HG03025 (cell line): ENCODE data around the gene TMEM131.
"Not testable (repeated sequence)": the region's sequence is repeated elsewhere in the genome, so short reads cannot be mapped to it uniquely, and the experiment has no call there.

Source experiments
- ATAC-seq: cut with Tn5 transposase; IDR thresholded peaks from one replicate; pipeline ENCODE4 v1.9.1; 2021; ENCODE audit warnings: mild to moderate bottlenecking, moderate library complexity; ENCODE audit not compliant: unreplicated experiment, low FRiP score

The TMEM131 gene

DNA sequence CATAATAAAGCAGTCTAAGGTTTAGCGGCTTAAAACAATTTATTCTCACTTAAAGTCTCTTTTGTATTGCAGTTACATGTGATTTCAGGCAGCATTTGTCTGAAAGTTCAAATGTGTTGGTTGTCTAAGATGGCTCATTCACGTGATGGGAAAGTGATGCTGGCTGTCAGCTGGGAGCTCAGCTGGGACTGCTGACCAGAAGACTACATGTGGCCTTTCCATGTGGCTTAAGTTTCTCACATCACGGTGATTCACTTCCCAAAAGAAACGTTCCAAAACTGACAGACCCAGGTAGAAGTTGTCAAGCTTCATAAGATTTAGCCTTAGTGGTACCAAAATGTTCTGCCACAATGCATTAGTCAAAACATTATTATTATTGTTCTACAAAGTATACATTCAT, 76.9 kb downstream of the TMEM131 start:
- ATAC-seq: no peak

DNA sequence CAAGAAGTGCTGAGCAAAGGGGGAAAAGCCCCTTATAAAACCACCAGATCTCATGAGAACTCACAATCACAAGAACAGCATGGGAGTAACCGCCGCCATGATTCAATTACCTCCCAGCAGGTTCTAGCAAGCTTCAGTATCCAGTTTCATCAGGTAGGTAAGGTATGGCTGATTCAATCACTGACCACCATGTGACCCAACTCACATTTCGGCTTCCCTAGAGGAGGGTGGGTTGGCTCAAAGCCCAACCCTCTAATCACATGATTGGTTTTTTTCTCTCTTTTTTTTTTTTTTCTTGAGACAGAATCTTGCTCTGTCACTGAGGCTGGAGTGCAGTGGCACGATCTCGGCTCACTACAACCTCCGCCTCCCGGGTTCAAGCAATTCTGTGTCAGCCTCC, 78.1 kb downstream of the TMEM131 start:
- not testable (repeated sequence) for ATAC-seq

DNA sequence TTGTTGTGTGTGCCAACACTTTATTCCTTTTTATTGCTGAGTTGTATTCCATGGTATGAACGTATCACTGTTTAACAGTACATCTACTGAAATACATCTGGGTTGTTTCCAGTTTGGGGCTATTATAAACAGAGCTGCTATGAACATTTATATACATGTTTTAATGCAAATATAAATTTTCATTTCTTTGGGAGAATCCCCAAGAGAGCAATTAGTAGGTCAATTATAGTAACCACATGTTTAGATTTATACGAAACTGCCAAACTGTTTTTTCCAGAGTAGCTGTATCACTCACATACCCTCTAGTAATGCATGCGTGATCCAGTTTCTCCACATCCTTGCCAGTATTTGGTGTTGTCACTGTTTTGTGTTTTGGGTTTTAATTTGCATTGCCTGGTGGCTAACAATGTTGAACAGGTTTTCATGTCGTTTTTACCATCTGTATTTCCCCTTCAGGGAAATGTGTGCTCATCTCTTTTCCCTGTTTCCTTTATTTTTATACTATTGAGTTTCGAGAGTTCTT, 81.0 kb downstream of the TMEM131 start:
- ATAC-seq: no peak

DNA sequence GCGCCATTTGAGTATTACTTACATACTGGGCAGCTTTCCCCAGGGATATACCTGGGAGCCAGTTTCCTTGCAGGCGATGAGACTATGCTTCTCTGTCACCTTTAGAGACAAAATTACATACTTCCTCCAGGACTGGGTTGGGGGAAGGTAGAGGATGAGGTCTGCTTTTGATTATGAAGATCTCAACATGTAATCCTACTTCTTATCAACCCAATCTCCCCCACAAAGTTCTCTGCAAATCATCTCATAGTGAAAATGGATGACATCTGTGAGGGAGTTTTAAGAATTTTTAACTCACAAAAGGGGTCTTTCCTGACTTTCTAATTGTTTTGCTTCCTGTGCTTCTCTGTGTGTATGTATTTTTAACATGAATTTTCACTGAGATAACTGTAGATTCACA, 81.9 kb downstream of the TMEM131 start:
- no peak for ATAC-seq

DNA sequence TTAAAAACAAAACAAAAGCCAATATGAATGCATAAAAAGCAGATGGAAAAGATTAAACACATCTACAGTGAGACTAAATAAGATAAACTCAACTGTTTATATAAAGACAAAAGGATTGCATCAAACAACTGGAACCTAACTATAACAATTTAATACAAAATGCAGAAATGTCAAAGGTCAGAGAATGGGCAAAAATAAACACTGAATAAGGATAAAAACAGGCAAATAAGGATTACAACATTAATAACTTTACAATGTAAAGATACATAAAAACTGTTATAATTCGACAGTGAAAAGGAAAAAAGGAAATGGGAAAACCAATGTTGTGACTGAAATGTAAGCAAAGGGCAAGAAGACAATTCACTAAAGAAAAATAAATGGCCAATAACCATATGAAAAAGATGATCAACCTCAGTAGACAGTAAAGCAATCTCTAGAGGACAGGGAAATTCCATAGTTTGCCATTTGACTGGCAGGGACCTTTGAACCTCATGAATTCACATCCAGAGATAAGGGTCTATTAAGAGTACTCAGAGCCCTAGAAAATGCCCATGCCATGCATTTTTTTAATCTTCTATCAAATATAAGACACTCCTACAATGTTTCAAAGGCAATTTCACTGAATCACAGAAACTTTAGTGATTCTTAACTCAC, 83.7 kb downstream of the TMEM131 start:
- ATAC-seq: no peak

DNA sequence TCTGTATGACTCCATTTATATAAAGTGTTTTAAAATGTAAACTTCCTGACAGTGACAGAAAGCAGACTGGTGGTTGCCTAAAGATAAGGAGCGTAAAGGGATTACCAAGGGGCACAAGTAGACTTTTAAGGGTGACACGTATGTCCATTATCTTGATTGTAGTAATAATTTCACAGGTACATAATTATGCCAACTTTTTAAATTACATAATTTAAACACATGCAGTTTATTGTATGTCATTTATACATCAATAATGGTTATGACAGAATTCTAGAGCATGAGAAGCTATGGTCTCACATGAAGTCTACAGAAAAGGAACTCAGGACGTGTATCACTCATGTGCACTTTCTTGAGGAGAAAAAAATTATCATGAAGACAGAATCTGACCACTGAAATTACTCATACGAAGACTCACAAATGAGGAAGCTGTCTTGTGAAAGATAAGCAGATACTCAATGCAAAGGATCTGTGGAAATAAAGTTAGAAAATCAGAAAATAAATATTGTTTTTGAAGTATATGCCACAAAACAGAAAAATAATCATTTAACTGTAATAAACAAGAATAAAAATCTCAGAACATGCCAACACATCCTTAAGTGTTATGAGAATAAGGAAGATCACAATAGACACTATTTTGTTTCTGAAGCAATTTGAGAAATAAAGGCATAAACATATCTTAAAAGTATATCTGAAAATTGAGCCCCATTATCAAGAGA, 84.4 kb downstream of the TMEM131 start:
- ATAC-seq: no peak

DNA sequence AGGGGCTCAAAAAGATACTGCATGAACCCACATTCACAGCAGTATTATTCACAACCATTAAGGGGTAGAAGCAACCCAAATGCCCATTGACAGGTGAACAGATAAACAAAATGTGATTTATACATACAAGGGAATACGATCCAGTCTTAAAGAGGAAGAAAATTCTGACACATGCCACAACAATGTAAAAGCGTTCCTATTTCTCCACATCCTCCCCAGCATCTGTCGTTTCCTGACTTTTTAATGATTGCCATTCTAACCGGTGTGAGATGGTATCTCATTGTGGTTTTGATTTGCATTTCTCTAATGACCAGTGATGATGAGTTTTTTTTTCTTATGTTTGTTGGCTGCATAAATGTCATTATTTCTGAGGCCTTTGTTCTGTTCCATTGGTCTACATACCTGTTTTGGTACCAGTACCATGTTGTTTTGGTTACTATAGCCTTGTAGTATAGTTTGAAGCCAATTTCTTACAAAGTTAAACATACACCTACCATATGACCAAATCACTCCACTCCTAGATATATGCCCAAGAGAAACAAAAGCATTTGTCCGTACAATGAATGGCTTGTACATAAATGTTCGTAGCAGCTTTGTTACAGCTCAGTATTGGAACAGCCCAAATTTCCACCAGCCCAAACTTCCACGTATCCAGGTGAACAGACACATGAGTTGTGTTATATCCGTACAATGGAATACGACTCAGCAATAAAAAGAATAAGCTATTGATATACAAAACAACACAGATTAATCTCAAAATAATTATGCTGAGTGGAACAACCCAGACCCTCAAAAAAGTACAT, 85.1 kb downstream of the TMEM131 start:
- ATAC-seq: no peak

DNA sequence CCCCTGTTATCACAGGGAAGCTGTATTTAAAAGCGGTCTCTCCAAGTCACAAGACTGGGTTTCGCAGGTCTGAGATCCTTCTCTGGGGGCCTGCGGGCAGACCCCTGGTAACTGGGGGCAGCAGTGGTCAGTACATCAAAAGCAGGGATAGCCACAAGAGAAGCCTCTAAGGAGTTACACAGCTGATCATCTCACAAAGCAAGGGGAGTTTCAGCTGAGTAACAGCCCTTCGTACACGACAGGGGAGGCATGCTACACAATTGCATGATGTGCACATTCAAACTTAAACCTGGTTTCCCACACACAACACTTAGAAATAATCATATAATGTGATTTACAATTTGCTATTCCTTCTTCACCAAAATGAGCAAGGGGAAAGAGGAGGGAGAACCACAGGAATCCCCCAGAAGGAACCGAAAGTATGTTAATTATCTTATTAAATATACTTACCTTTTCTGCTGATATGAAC, 87.5 kb downstream of the TMEM131 start:
- no peak for ATAC-seq

DNA sequence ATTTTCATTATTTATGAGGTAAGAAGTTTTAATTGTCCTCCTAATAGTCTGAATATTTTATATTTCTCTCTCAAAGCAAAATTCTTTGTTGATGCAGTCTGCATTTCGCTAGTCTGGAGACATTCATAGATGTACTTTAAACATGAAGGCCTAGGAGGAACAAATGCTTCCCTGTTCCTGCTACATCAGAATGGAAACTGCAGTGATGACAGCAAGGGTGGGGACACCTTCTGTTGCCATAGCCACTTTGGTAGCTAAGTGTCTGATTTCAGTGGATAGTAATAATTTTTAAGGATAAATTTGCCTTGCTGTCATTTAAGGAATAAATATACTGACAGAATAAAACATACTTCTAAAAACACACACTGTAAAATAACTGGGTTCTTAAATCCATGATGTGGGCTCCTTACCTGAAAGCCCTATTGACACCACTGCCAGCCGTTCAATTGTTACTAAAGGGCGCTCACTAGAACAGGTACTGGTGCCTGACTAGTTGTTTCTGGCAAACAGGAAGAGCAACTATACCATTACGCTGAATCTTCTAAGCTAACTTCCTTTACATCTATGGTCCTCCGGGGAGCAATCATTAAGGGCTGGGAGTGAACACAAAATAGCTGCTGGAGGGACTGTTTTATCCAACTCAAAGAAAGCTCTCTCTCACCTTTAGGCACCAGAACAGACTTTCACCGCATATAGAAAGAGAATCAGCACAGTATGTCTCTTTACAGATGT, 88.2 kb downstream of the TMEM131 start:
- no peak for ATAC-seq

DNA sequence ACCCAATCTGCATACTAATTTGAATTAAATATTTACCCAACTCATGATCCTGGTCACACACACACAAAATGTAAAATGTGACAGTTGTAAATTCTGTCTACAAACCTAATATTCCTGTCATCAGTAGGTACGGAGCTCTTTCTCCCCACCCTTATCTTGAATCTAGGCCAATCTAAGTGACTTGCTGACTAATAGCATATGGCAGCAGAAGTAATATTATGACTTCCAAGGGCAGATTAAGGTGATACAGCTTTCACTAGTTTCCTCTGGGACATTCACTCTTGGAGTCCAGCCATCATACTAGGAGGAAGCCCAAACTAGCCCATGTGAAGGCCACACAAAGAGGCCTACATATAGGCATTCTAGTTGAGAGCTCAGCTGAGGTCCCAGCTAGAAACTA, 89.4 kb downstream of the TMEM131 start:
- no peak for ATAC-seq

DNA sequence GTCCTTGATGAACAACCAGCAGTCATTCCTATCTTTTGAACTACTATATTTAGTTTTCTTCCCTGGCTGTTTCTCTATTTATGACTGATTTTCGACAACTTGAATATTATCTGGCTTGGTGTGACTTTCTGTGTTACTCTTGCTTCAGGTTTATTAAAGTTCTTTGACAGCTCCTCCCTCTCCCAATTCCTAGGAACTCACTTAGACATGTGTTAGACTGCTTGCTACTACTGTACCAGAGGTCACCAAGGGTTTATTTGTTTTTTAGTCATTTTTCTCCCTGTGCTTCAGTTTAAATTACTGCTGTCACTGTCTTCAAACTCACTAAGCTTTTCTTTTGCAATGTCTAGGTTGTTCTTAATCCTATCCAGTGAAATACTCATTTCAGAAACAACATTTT, 90.5 kb downstream of the TMEM131 start:
- ATAC-seq: no peak

DNA sequence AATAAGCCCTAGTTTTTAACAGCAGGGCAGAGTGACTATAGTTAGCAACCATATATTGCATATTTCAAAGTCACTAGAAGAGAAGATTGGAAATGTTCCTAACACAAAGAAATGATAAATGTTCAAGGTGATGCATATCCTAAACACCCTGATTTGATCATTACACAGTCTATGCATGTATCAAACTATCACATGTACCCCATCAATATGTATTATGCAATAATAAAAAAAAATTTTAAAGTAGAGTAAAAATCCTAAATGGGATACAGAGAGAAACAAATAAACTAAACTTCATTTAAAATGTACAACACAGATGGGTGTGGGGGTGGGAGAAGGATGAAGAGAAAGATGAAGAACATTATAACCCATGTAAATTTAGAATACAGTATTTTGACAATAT, 93.9 kb downstream of the TMEM131 start:
- no peak for ATAC-seq

DNA sequence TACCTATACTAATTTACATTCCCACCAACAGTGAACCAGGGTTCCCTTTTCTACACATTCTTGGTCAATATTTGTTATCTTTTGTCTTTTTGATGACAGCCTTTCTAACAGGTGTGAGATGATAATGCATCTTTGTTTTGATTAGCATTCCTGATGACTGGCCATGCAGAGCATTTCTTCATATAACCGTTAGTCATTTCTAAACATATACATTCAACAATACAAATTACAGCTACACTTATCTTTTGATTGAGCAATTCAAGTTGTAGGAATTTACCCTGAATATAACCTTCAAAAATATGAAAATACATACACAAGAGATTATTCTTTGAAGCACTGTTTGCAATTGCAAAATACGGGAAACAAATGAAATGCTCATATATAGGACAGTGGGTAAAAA, 94.9 kb downstream of the TMEM131 start:
- no peak for ATAC-seq

DNA sequence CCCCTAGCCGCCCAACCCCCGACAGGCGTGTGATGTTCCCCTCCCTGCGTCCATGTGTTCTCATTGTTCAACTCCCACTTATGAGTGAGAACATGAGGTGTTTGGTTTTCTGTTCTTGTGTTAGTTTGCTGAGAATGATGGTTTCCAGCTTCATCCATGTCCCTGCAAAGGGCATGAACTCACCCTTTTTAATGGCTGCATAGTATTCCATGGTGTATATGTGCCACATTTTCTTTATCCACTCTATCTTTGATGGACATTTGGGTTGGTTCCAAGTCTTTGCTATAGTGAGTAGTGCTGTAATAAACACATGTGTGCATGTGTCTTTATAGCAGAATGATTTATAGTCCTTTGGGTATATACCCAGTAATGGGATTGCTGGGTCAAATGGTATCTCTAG, 102.7 kb downstream of the TMEM131 start:
- ATAC-seq: not testable (repeated sequence)

DNA sequence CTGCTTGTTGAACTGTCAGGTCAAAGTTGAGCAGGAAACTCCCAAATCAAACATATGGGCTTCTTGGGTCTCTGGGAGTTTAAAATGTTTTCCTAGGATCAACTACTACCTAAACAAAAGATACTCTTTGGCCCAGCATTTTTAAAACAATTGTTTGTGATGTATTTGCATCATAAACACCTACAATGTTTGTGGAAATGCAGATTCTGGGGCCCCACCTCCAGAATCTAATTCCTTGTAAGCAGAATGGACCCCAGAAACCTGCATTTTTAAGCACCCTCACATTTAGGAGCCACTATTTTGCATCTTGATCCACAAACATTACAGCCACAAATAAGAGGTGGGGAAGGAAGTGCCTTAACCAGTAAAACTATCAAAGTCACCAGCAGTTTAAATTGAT, 104.1 kb downstream of the TMEM131 start:
- ATAC-seq: no peak

DNA sequence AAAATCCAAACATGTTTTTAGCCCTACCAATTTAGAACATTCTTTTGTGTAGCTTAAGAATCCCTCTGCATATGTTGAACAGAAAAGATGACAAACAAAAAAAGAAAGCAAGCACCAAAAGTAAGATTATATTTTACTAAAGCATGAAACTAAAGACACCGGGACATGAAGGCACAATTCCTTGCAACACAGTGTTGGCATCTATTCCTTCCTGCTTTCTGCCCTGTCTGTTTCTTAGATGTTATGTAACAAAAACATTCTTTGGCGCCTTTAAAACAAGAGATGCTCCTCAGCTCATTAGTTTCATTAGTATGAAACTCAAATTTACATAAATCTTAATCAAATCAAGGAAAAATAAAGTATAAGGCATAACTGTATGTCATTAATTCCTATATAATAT, 106.6 kb downstream of the TMEM131 start:
- ATAC-seq: no peak

DNA sequence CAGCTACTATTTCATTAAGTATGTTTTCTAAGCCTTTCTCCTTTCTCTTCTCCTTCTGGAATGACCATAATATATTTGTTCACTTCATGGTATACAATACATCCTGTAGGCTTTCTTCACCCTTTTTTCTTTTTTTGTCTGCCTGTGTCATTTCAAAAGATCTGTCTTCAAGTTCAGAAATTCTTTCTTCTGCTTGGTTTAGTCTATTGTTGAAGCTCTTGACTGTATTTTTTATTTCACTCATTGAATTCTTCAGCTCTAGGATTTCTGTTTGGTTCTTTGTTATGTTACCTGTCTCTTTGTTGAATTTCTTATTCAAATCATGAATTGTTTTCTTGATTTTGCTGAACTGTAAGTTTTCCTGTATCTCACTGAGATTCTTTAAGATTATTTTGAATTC, 109.9 kb downstream of the TMEM131 start:
- no peak for ATAC-seq

DNA sequence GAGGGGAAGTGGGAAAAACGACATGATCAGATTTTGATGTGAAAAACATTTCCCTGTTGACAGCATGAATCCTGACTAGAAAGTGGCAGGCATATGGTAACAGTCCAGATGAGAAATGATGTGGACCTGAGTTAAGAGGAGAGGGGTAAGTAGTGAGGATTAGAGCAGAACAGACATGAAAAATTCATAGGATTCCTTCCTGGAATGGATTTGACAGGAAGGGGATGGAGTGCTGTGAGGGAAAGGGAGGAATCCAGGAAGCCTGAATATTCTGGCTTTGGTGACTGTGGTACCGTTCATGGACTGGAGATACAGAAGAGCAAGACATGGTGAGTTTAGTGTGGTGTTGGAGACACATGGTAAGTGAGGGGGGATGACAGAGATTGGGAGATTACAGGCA, 115.4 kb downstream of the TMEM131 start:
- no peak for ATAC-seq

DNA sequence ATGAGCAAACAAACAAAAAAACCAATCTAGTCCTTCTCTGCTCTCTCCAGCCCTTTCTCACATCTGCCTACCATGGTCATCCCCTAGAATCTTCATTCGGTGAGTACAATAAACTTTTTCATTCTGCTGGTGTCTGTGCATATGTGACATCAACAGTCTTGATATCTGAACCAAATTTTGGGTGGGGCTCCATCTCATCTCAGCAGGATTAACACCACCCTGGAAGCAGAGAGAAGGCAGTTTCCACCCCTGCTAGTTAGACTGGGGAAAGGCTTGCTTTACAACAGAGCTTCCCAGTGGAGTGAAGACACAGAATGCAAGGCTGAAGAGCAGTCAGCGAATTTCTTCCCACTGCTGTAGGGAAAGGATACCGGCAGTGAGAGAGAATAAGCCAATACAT, 116.9 kb downstream of the TMEM131 start:
- no peak for ATAC-seq

DNA sequence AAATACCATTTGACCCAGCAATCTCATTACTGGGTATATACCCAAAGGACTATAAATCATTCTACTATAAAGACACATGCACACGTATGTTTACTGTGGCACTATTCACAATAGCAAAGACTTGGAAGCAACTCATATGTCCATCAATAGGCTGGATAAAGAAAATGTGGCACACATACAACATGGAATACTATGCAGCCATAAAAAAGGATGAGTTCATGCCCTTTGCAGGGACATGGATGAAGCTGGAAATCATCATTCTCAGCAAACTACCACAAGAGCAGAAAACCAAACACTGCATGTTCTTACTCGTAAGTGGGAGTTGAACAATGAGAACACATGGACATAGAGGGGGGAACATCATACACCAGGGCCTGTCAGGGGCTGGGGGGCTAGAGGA, 117.4 kb downstream of the TMEM131 start:
- ATAC-seq: not testable (repeated sequence)
